ENCODE results near the gene IL25. TPM values are rescaled to one million over a fixed set of nuclear protein-coding genes. Genes with fewer than 3 reads are reported as not detected.

The IL25 gene
- polyA plus RNA-seq, 1 of the 3 experiments (the other 2 are of a cell fraction), result not detected

DNA sequence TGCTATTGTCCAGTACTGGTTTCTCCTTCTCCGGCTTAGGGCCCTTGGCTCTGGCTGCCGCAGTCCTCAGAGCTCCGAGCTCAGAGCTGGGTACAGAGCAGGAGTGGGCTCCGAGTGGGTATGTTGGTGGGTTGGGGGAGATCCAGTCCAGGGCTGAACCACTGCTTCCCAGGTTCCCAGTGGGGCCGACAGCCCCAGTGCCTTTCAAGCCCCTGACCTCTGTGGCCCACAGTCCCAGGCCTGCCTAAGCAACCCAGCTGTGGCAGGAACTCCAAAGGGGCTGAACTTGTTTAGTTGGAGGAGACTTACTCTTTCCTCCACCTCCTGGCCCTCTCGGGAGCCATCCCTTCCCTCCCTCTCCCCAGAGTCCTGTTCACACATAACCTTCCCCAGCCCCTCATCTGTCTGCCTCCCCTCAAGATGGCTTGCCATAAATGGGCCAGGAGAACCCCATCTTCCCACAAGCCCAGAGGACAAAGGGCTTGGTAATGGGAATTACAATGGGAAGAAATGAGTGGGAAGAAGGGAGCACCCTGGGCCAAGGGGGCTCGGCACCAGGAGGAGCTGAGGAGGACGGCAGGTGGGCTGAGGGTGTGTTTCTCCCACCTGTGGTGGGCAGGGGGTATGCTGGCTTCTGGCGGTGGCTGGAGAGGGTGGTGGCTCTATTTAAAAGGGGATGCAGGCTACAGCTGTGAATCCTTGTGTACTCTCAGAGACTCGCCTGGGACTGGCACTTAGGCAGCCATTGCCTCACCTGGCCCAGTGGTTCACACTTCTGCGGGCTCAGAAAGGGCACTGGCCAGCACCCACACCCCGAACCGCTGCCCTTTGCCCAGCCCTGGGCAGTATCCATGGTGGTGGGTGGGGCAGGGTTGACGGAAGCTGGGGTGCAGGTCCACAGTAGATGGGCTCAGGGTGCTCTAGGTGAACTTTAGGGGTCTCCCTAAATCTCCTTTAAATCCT is 39.2 kb downstream of the IL25 start:
- no peaks in the 10 kb centered on the region for H3K36me3 ChIP-seq (replicated peaks in 1 of 2; ENCODE audit: control insufficient read depth in 1 of 2, insufficient read depth in 2 of 2, low read length in 1 of 2)

More for the DNA sequence above, 39.2 kb downstream of the IL25 start:
- H3K27me3 ChIP-seq (ENCODE audit: insufficient read depth), result peaks cover 32% of the 10 kb centered on the region
- no peak overlapping the region for H3K4me2 ChIP-seq
- no peaks in the 10 kb centered on the region for H3K79me2 ChIP-seq (ENCODE audit: insufficient read depth)
- H3K9me3 ChIP-seq, result no peaks in the 10 kb centered on the region
- no peaks in the 10 kb centered on the region for H4K20me1 ChIP-seq (ENCODE audit: insufficient read depth)
- DNase-seq, result no peak
- H2AFZ ChIP-seq (ENCODE audit: low read depth), result no peak overlapping the region
- ChIA-PET POLR2A (no interaction called here), CTCF (interaction anchor here (1.4 kb wide), 1 partner anchor 32 kb away, joined by 5 read pairs; no protein-coding TSS in a partner anchor)
- H3K9me2 ChIP-seq, result no peaks in the 10 kb centered on the region
- no peak overlapping the region for H3K4me3 ChIP-seq (ENCODE audit: low read depth in 2 of 2, low read length in 1 of 2)
- no peaks in the 10 kb centered on the region for H3F3A ChIP-seq (replicated peaks; ENCODE audit: insufficient read depth)
- H3K9ac ChIP-seq, result no peak overlapping the region
- 38% methylated on average over 10 of the region's 14 CpGs for WGBS (ENCODE audit: low lambda C conversion rate)
- TF ChIP-seq NFIC (IDR thresholded peaks at IDR 0.05; ENCODE audit: borderline replicate concordance) (no peak), EP300 (IDR thresholded peaks at IDR 0.05; ENCODE audit: borderline replicate concordance in 1 of 2, low read depth in 1 of 2, low read length in 1 of 2) (no peak), TCF12 (IDR thresholded peaks at IDR 0.05) (no peak), SMC3 (IDR thresholded peaks at IDR 0.05; ENCODE audit: low read depth, low read length) (no peak), TEAD4 (IDR thresholded peaks at IDR 0.05; ENCODE audit: borderline replicate concordance, insufficient read depth) (no peak), JUND (IDR thresholded peaks at IDR 0.05) (no peak), GABPA (IDR thresholded peaks at IDR 0.05; ENCODE audit: low read depth) (no peak), IRF3 (IDR thresholded peaks at IDR 0.05; ENCODE audit: low read depth, low read length) (no peak), TAF1 (IDR thresholded peaks at IDR 0.05; ENCODE audit: borderline replicate concordance, low read depth, low read length) (no peak), CHD2 (IDR thresholded peaks at IDR 0.05; ENCODE audit: low read length, partially characterized antibody) (no peak), RXRA (IDR thresholded peaks at IDR 0.05; ENCODE audit: borderline replicate concordance, low read depth) (no peak), NRF1 (IDR thresholded peaks at IDR 0.05; ENCODE audit: low read depth, low read length) (no peak)
- TF ChIP-seq, protein P1, sequence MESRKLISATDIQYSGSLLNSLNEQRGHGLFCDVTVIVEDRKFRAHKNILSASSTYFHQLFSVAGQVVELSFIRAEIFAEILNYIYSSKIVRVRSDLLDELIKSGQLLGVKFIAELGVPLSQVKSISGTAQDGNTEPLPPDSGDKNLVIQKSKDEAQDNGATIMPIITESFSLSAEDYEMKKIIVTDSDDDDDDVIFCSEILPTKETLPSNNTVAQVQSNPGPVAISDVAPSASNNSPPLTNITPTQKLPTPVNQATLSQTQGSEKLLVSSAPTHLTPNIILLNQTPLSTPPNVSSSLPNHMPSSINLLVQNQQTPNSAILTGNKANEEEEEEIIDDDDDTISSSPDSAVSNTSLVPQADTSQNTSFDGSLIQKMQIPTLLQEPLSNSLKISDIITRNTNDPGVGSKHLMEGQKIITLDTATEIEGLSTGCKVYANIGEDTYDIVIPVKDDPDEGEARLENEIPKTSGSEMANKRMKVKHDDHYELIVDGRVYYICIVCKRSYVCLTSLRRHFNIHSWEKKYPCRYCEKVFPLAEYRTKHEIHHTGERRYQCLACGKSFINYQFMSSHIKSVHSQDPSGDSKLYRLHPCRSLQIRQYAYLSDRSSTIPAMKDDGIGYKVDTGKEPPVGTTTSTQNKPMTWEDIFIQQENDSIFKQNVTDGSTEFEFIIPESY (IDR thresholded peaks at IDR 0.05; ENCODE audit: borderline replicate concordance, low read depth), result no peak
- TF ChIP-seq, protein P2, sequence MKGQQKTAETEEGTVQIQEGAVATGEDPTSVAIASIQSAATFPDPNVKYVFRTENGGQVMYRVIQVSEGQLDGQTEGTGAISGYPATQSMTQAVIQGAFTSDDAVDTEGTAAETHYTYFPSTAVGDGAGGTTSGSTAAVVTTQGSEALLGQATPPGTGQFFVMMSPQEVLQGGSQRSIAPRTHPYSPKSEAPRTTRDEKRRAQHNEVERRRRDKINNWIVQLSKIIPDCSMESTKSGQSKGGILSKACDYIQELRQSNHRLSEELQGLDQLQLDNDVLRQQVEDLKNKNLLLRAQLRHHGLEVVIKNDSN (IDR thresholded peaks at IDR 0.05; ENCODE audit: borderline replicate concordance, low read depth), result no peak
- H3K27ac ChIP-seq (ENCODE audit: low read depth in 2 of 2, low read length in 1 of 2), result no peak overlapping the region
- peaks cover 0 to 9% of the 10 kb centered on the region in 2 experiments; a peak in 1 of 4 replicates for H3K4me1 ChIP-seq (ENCODE audit: control insufficient read depth in 1 of 2, insufficient read depth in 2 of 2, low read depth in 1 of 2, low read length in 1 of 2)
